HCT116 (cell line): ENCODE results near the gene MT1G. TPM values are rescaled to one million over a fixed set of nuclear protein-coding genes. Genes with fewer than 3 reads are reported as not detected.

Experiments used
- ATAC-seq: fragments of 200-7000 bp; cut with Tn5 transposase; 2 replicates; pipeline ENCODE4 v1.9.1; 2020; ENCODE audit warnings: mild to moderate bottlenecking, moderate library complexity
- BruUV-seq: library from RNA; stranded (reverse); fragments of 400-500 nt; replicated peaks from 2 replicates; lab custom pipeline; 2021; lab: Mats Ljungman, UMichigan
- CTCF ChIA-PET: fragments of 300-600 bp; sonication (Branson Sonifier 250); formaldehyde crosslinking; loops from one replicate; lab custom pipeline; 2021; ENCODE audit warnings: antibody characterized with exemption; lab: Charles Lee
- POLR2A ChIA-PET: fragments of 300-600, 350-600 bp; sonication (Branson Sonifier 250); formaldehyde crosslinking; loops from one replicate; lab custom pipeline; 2021; ENCODE audit warnings: antibody characterized with exemption; lab: Charles Lee
- RAD21 ChIA-PET, 2 experiments: fragments of 300-600 bp; sonication (Branson Sonifier 250); formaldehyde crosslinking; loops; one replicate each; lab custom pipeline; 2023; ENCODE audit warnings: low total read pairs in 2 of 2; ENCODE audit not compliant: uncharacterized antibody in 2 of 2, unreplicated experiment in 2 of 2, low non-redundant PET in 1 of 2; lab: Charles Lee
- DNase-seq: peaks from one replicate; pipeline ENCODE4 v3.0.0-alpha.2; 2010; ENCODE audit warnings: low read depth, low spot score
- H2AFZ ChIP-seq: fragments of 200-600 bp; shearing (Covaris generic), sonication (generic); 2 replicates; pipeline ENCODE4 v1.6.1; 2017; ENCODE audit warnings: low read depth, mixed run types, mixed read lengths, antibody characterized with exemption, low read length; ENCODE audit not compliant: poor library complexity, severe bottlenecking
- H3K27ac ChIP-seq: 2 replicates; pipeline ENCODE4 v1.5.1; 2012; ENCODE audit warnings: low read depth, low read length
- H3K27me3 ChIP-seq: fragments of 200-600 bp; sonication (generic); 2 replicates; pipeline ENCODE4 v1.6.1; 2016; ENCODE audit warnings: mixed run types, low read length, mixed read lengths; ENCODE audit not compliant: insufficient read depth
- H3K36me3 ChIP-seq, 2 experiments: fragments of 200-500 bp in 1 of 2; fragments of 200-600 bp in 1 of 2; sonication (Bioruptor generic) in 1 of 2; sonication (generic) in 1 of 2; 2 replicates each; pipeline versions ENCODE4 v1.5.1 to v1.6.1; 2014 to 2016; ENCODE audit warnings: low read length in 2 of 2, inconsistent platforms in 1 of 2, mixed read lengths in 1 of 2, mixed run types in 1 of 2; ENCODE audit not compliant: insufficient read depth in 2 of 2, control insufficient read depth in 1 of 2
- H3K4me1 ChIP-seq, 2 experiments: fragments of 200-600 bp in 1 of 2; sonication (generic) in 1 of 2; 2 replicates each; pipeline versions ENCODE4 v1.5.1 to v1.6.1; 2012 to 2017; ENCODE audit warnings: low read length in 2 of 2, inconsistent platforms in 1 of 2, mild to moderate bottlenecking in 1 of 2, mixed read lengths in 1 of 2, mixed run types in 1 of 2, moderate library complexity in 1 of 2; ENCODE audit not compliant: insufficient read depth in 2 of 2, control insufficient read depth in 1 of 2
- H3K4me2 ChIP-seq: fragments of 200-600 bp; sonication (generic); 2 replicates; pipeline ENCODE4 v1.6.1; 2017; ENCODE audit warnings: mixed run types, low read length, mixed read lengths
- H3K4me3 ChIP-seq, 2 experiments: fragments of 200-600 bp in 1 of 2; sonication (generic) in 1 of 2; replicated peaks in 1 of 2; 2 replicates each; pipeline ENCODE4 v1.5.1; 2011 to 2016; ENCODE audit warnings: low read length in 2 of 2, control low read depth in 1 of 2, low read depth in 1 of 2, mild to moderate bottlenecking in 1 of 2, mixed read lengths in 1 of 2, mixed run types in 1 of 2
- H3K79me2 ChIP-seq: fragments of 200-600 bp; sonication (generic); 2 replicates; pipeline ENCODE4 v1.6.1; 2017; ENCODE audit warnings: mild to moderate bottlenecking, mixed run types, low read length, moderate library complexity, mixed read lengths; ENCODE audit not compliant: insufficient read depth
- H3K9ac ChIP-seq: fragments of 200-600 bp; sonication (generic); 2 replicates; pipeline ENCODE4 v1.6.1; 2016; ENCODE audit warnings: low read length, mixed read lengths
- H3K9me2 ChIP-seq: fragments of 200-600 bp; sonication (generic), shearing (Covaris generic); 2 replicates; pipeline ENCODE4 v1.6.1; 2017; ENCODE audit warnings: mixed run types, mild to moderate bottlenecking, moderate library complexity; ENCODE audit not compliant: insufficient read depth
- H3K9me3 ChIP-seq, 2 experiments: fragments of 200-500 bp in 1 of 2; fragments of 200-600 bp in 1 of 2; sonication (Bioruptor generic) in 1 of 2; sonication (generic) in 1 of 2; 2 replicates each; pipeline ENCODE4 v1.6.1; 2014 to 2017; ENCODE audit warnings: low read length in 2 of 2, mixed read lengths in 2 of 2, inconsistent platforms in 1 of 2, low read depth in 1 of 2, mild to moderate bottlenecking in 1 of 2, mixed run types in 1 of 2, moderate library complexity in 1 of 2; ENCODE audit not compliant: control insufficient read depth in 1 of 2, insufficient read depth in 1 of 2
- H4K20me1 ChIP-seq: fragments of 200-600 bp; sonication (generic), shearing (Covaris generic); 2 replicates; pipeline ENCODE4 v1.6.1; 2017; ENCODE audit warnings: mixed run types, mild to moderate bottlenecking, moderate library complexity; ENCODE audit not compliant: insufficient read depth
- JUND ChIP-seq: IDR thresholded peaks from 2 replicates; pipeline ENCODE4 v1.6.1; 2012
- POLR2AphosphoS5 ChIP-seq: IDR thresholded peaks from 2 replicates; pipeline ENCODE4 v1.6.1; 2011; ENCODE audit warnings: mild to moderate bottlenecking, low read depth, low read length, moderate library complexity
- SIN3A ChIP-seq: IDR thresholded peaks from 2 replicates; pipeline ENCODE4 v1.6.1; 2012; ENCODE audit warnings: low read depth
- TCF7L2 ChIP-seq: IDR thresholded peaks from 2 replicates; pipeline ENCODE4 v1.7.0; 2011; ENCODE audit warnings: borderline replicate concordance, inconsistent platforms; ENCODE audit not compliant: insufficient read depth, insufficient read length; ENCODE audit errors: extremely low read depth
- YY1 ChIP-seq: IDR thresholded peaks from 2 replicates; pipeline ENCODE4 v1.6.1; 2011; ENCODE audit warnings: low read length, low read depth, moderate library complexity, mild to moderate bottlenecking; ENCODE audit not compliant: insufficient replicate concordance; ENCODE audit errors: extremely low read depth
- ZFX ChIP-seq: fragments of 450-650 bp; IDR thresholded peaks from 2 replicates; pipeline ENCODE4 v1.6.1; 2017
- ZNF274 ChIP-seq: fragments of 200-500 bp; sonication (Bioruptor generic); IDR thresholded peaks from 2 replicates; pipeline ENCODE4 v1.6.1; 2014; ENCODE audit warnings: mild to moderate bottlenecking, low read depth, low read length, inconsistent platforms
- intact Hi-C: fragments of 100-400 bp; cut with micrococcal nuclease; formaldehyde crosslinking; loops from 2 replicates; pipeline ENCODE4 v1.10.0; 2022
- total RNA-seq: library from RNA; stranded (reverse); gene quantifications from one replicate; pipeline ENCODE4 v1.2.1, GENCODE V29; 2021; ENCODE audit not compliant: unreplicated experiment
- TF ChIP-seq, protein P1 (sequence below), 3 experiments: fragments of 200-600 bp in 1 of 3; sonication (generic) in 1 of 3; IDR thresholded peaks in 2 of 3; conservative IDR thresholded peaks in 1 of 3; 2 replicates each; pipeline ENCODE4 v1.5.1; 2012 to 2017; ENCODE audit warnings: low read depth in 2 of 3, low read length in 2 of 3, antibody characterized with exemption in 1 of 3, borderline replicate concordance in 1 of 3, control low read depth in 1 of 3, mild to moderate bottlenecking in 1 of 3, mixed read lengths in 1 of 3, mixed run types in 1 of 3, moderate library complexity in 1 of 3; ENCODE audit not compliant: insufficient read depth in 1 of 3
- TF ChIP-seq, protein P2 (sequence below): IDR thresholded peaks from 2 replicates; pipeline ENCODE4 v1.6.1; 2012
- TF ChIP-seq, protein P3 (sequence below): IDR thresholded peaks from 2 replicates; pipeline ENCODE4 v1.6.1; 2012; ENCODE audit warnings: low read depth
- TF ChIP-seq, protein P4 (sequence below): IDR thresholded peaks from 2 replicates; pipeline ENCODE4 v1.6.1; 2012

The MT1G gene
- total RNA-seq, 1 experiment from 2014 or later: 1.2 TPM

DNA sequence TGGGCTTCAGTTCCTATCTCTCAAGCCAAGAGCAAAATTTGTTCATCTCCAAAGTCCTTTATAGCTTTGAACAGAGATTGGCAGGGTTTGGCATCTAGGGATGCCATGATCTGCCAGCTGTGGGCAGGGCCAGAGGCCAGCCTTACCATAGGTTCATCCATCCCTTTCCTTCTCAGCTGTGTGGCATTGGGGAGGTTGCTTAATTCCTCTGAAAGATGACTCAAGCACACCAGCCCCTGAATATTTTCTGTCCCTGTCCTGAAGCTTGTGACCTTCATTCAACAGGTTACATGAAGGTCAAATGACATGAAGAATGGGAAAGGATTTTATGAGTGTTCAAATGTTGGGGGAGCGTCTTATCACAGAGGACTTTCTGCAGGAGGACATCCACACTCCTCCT is 3.4 kb downstream of the MT1G start:
- no peaks in the 10 kb centered on the region for H3K36me3 ChIP-seq
- intact Hi-C loops: no loop called here
- no peak overlapping the region for H3K4me3 ChIP-seq
- H3K27ac ChIP-seq: no peak overlapping the region
- DNase-seq (no peak), ATAC-seq (no peak)
- no peak overlapping the region for H3K4me2 ChIP-seq
- H3K9me2 ChIP-seq: no peaks in the 10 kb centered on the region
- no TSS peak for BruUV-seq
- H3K9ac ChIP-seq: no peak overlapping the region
- TF ChIP-seq, protein P1, sequence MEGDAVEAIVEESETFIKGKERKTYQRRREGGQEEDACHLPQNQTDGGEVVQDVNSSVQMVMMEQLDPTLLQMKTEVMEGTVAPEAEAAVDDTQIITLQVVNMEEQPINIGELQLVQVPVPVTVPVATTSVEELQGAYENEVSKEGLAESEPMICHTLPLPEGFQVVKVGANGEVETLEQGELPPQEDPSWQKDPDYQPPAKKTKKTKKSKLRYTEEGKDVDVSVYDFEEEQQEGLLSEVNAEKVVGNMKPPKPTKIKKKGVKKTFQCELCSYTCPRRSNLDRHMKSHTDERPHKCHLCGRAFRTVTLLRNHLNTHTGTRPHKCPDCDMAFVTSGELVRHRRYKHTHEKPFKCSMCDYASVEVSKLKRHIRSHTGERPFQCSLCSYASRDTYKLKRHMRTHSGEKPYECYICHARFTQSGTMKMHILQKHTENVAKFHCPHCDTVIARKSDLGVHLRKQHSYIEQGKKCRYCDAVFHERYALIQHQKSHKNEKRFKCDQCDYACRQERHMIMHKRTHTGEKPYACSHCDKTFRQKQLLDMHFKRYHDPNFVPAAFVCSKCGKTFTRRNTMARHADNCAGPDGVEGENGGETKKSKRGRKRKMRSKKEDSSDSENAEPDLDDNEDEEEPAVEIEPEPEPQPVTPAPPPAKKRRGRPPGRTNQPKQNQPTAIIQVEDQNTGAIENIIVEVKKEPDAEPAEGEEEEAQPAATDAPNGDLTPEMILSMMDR (IDR thresholded peaks at IDR 0.05 in 2 of 3, conservative IDR thresholded peaks at IDR 0.05 in 1 of 3; ENCODE audit: borderline replicate concordance in 1 of 3, insufficient read depth in 1 of 3, low read depth in 2 of 3, low read length in 2 of 3): no peak
- RAD21 ChIA-PET: no interaction called here
- H2AFZ ChIP-seq: no peak overlapping the region
- H3K79me2 ChIP-seq: no peaks in the 10 kb centered on the region
- no peaks in the 10 kb centered on the region for H3K9me3 ChIP-seq
- no peaks in the 10 kb centered on the region for H4K20me1 ChIP-seq
- CTCF ChIA-PET: no interaction called here
- 0 out of 4 replicates have a peak, but pooled peaks cover 0 to 2% of the 10 kb centered on the region in 2 experiments for H3K4me1 ChIP-seq
- POLR2A ChIA-PET: no interaction called here
- H3K27me3 ChIP-seq: no peaks in the 10 kb centered on the region

DNA sequence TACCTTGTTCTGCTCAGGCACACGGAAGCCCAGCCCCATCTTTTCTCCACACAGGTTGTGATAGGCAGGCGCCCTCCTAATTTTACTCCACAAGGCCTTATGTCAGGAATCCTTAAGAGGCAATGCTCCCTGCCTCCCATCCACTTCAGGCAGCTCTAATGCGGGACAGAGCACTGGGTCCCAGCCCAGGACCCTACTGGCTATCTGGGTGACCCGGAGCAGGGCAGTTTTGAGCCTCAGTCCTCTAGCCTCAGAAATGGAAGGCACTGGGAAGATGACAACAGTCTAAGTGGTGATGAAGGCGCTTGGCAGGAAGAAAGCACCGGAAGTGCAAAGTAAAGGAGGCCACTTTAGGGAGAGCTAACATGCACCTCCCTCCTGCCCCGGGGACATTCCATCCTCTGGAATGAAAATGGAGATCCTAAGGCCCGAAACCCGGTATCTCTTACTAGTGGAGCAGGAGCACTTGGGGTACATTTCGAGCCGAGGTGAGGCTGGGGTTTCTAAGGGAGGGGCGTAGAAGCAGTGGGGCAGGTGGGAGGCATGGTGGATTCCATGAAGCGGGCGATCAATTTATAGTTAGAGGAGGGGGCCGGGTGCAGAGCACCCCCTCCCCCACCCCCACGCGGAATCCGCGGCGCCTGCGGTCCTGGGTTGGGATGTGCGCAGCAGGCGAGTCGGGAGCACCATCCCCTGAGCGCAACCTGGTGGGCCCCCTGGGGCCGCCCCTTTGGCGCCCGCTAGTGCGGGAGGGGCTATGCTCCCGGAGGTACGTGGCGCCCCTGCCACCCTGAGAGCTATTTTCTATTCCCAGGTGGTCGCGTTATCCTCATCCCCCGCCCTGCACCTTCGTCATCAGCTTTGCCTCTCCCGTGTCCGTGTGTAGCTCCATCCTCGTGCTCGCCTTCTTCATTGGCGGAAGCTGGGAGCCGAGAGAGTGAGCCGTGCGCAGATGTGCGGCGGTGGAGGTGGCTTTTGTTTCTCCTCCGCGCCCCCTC is 5.2 kb downstream of the MT1G start:
- Histone ChIP-seq H3K9ac (no peak overlapping the region), H3K4me3 (no peak overlapping the region), H3K4me1 (peaks cover 5 to 17% of the 10 kb centered on the region in 2 experiments; a peak in 2 of 4 replicates), H3K4me2 (no peak overlapping the region), H3K9me2 (no peaks in the 10 kb centered on the region), H4K20me1 (no peaks in the 10 kb centered on the region), H2AFZ (no peak overlapping the region), H3K79me2 (no peaks in the 10 kb centered on the region), H3K9me3 (no peaks in the 10 kb centered on the region), H3K27me3 (no peaks in the 10 kb centered on the region), H3K27ac (no peak overlapping the region), H3K36me3 (no peaks in the 10 kb centered on the region)
- ATAC-seq (no peak), DNase-seq (no peak)
- ChIA-PET POLR2A (interaction anchor here (0.8 kb wide), 1 partner anchor 36 kb away, joined by 3 read pairs; no protein-coding TSS in a partner anchor), RAD21 (interaction anchor here in 1 of 2 experiments (0.6 kb wide), 1 partner anchor 38 kb away, joined by 3 read pairs; no protein-coding TSS in a partner anchor), CTCF (no interaction called here)
- BruUV-seq: no TSS peak
- intact Hi-C loops: no loop called here
- TF ChIP-seq ZFX: no peak
- TF ChIP-seq TCF7L2: no peak
- TF ChIP-seq JUND: no peak
- no peak for TF ChIP-seq YY1
- TF ChIP-seq ZNF274: no peak
- TF ChIP-seq, protein P2, sequence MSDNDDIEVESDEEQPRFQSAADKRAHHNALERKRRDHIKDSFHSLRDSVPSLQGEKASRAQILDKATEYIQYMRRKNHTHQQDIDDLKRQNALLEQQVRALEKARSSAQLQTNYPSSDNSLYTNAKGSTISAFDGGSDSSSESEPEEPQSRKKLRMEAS: no peak
- TF ChIP-seq POLR2AphosphoS5: no peak
- TF ChIP-seq, protein P3, sequence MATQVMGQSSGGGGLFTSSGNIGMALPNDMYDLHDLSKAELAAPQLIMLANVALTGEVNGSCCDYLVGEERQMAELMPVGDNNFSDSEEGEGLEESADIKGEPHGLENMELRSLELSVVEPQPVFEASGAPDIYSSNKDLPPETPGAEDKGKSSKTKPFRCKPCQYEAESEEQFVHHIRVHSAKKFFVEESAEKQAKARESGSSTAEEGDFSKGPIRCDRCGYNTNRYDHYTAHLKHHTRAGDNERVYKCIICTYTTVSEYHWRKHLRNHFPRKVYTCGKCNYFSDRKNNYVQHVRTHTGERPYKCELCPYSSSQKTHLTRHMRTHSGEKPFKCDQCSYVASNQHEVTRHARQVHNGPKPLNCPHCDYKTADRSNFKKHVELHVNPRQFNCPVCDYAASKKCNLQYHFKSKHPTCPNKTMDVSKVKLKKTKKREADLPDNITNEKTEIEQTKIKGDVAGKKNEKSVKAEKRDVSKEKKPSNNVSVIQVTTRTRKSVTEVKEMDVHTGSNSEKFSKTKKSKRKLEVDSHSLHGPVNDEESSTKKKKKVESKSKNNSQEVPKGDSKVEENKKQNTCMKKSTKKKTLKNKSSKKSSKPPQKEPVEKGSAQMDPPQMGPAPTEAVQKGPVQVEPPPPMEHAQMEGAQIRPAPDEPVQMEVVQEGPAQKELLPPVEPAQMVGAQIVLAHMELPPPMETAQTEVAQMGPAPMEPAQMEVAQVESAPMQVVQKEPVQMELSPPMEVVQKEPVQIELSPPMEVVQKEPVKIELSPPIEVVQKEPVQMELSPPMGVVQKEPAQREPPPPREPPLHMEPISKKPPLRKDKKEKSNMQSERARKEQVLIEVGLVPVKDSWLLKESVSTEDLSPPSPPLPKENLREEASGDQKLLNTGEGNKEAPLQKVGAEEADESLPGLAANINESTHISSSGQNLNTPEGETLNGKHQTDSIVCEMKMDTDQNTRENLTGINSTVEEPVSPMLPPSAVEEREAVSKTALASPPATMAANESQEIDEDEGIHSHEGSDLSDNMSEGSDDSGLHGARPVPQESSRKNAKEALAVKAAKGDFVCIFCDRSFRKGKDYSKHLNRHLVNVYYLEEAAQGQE: no peak
- no peak for TF ChIP-seq SIN3A
- TF ChIP-seq, protein P4, sequence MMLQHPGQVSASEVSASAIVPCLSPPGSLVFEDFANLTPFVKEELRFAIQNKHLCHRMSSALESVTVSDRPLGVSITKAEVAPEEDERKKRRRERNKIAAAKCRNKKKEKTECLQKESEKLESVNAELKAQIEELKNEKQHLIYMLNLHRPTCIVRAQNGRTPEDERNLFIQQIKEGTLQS: no peak
